IPS-11a (cell line): ENCODE results near the gene TRIL.
A peak's percentile ranks its signal among the peaks of the same experiment; 100 is the strongest.

Experiments
- H3K4me3 ChIP-seq: one replicate; pipeline ENCODE4 v1.5.1; 2013; ENCODE audit warnings: low read depth, low read length, control low read depth

TRIL gene

GRCh38 chr7:28958235-28958979 lies at the start of gene TRIL:
Gene TRIL, minus strand, starts transcription at chr7:28958330. Its CDS starts 284 bp downstream, at chr7:28958046.
- peak within 1 kb of the TSS; percentile 45 for H3K4me3 ChIP-seq

DNA sequence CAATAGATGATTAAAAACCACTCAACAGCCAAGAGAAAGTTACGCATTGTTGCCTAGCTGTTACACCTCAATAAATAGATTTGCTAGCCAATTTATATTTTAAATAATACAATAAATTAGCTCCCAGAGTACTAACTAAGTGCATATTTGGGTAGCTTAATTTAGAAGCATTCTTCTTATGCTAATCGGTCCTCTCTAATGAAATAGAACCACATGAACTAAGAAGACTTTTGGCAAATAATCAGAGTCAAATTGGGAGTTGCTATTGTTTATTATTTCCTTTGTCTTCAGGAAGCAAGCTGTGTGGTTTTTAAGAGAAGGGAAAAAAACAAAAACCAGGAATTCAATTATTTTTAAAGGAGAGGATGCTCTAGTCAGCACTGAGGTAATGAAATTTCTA lies 49.0 kb upstream of the TRIL start:
- no peak overlapping the region for H3K4me3 ChIP-seq

GRCh38 chr7:29005829-29006228 lies 47.7 kb upstream of the TRIL start:
- no peak overlapping the region for H3K4me3 ChIP-seq

DNA sequence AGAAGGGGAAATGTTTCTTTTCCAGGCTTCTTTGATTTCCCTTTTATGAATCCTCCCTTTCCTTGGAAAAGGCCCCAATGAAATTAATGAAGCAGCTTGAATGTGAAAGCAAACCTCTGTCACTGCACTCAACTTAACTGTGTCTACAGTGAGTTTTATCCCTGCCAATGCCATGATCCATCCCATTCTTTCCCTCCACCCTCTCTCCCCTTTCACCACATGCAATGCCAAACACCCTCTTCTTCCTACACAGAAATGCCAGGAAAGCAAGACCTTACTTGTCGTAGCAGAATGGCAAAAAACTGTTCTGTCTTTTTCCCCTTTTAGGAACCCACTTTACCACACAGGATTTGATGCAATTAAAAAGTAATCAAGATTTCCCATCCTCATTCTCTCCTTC lies 47.3 kb upstream of the TRIL start:
- no peak overlapping the region for H3K4me3 ChIP-seq

- no peak overlapping the region for H3K4me3 ChIP-seq
Measured at GRCh38 chr7:29003703-29004102, 45.6 kb upstream of the TRIL start.

GRCh38 chr7:29000717-29001076 lies 42.6 kb upstream of the TRIL start:
- no peak overlapping the region for H3K4me3 ChIP-seq

DNA sequence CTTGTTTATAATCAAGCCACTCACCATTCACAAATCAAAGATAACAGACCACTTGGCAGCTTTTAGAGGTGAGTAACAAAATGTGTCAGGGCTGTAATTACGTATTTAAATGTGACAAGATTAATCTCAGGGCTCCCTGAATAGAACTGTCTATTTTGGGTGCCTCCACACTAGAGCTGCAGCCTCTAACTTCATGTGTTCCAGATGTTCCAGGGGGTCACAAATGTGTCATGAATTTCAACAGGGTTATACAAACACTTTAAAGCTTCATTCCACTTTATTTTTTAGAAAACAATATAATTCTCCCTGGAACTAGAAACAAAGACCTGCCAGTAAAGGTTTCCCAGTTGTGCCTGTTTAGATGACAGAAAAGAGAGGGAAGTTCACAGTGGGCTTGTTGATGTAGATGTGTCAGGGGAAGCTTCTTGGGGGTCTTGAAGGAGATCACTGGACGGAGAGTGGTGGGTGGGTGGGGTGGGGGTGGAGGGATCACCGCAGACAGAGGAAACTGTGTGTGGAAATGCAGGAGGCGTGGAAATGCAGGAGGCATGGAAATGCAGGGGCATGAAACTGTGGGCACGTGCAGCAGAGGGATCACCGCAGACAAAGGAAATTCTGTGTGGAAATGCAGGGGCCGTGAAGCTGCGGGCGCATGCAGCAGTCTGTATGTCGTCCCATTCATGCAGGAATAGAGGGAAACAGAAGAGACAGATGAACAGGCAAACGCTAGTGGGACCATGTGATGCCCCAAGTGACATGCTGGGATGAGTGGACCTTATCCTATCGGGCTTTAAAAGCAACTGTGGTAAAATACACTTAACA lies 42.0 kb upstream of the TRIL start:
- no peak overlapping the region for H3K4me3 ChIP-seq

- H3K4me3 ChIP-seq = no peak overlapping the region
Measured at GRCh38 chr7:28999427-28999826, 41.3 kb upstream of the TRIL start.

- no peak overlapping the region for H3K4me3 ChIP-seq
Measured at GRCh38 chr7:28998105-28998504, 40.0 kb upstream of the TRIL start.

DNA sequence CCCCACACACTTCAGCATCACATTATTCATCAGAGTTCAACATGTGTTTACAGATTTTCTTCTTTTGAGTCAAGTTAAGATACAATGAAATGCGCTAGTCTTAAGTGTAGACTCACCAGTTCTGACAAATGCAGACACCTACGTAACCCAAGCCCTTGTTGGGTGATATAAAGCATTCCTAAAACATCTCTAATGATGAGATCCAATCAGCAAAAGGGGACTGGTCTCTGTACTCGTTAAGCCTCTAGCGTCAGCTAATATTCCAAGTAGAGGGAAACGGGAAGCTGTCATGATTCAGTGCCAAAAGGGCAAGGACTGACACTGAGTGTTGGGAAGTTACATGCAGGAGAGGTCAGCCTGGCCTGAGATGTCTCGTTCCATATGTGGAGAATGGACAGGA lies 38.7 kb upstream of the TRIL start:
- H3K4me3 ChIP-seq = no peak overlapping the region

DNA sequence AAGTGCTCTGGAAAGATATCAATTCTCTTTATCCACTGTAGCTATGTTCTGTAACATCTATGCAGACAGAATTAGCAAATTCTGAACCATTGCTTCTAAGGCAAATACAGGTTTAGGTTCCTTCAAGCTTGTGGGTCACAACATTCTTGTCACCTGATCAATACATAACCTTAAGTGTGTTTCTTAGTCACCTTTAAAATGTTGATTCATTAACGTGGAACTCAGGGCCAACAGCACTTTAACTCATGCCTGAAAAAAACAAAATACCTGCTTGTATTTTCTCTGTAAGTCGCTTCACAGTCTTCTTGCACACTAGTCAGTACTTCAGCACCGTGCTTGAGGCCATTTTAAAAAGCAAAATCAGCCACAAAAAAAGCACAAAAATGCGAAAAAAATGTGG lies 35.2 kb upstream of the TRIL start:
- H3K4me3 ChIP-seq = no peak overlapping the region

GRCh38 chr7:28992798-28993197 lies 34.7 kb upstream of the TRIL start:
- no peak overlapping the region for H3K4me3 ChIP-seq

GRCh38 chr7:28990200-28990960 lies 32.2 kb upstream of the TRIL start:
- no peak overlapping the region for H3K4me3 ChIP-seq

GRCh38 chr7:28989211-28989980 lies 31.3 kb upstream of the TRIL start:
- H3K4me3 ChIP-seq = no peak overlapping the region

- H3K4me3 ChIP-seq = no peak overlapping the region
Measured at GRCh38 chr7:28988810-28989209, 30.7 kb upstream of the TRIL start.

GRCh38 chr7:28988091-28988490 lies 30.0 kb upstream of the TRIL start:
- no peak overlapping the region for H3K4me3 ChIP-seq

- H3K4me3 ChIP-seq = no peak overlapping the region
Measured at GRCh38 chr7:28986765-28987110, 28.6 kb upstream of the TRIL start.

GRCh38 chr7:28986028-28986764 lies 28.1 kb upstream of the TRIL start:
- H3K4me3 ChIP-seq = no peak overlapping the region

DNA sequence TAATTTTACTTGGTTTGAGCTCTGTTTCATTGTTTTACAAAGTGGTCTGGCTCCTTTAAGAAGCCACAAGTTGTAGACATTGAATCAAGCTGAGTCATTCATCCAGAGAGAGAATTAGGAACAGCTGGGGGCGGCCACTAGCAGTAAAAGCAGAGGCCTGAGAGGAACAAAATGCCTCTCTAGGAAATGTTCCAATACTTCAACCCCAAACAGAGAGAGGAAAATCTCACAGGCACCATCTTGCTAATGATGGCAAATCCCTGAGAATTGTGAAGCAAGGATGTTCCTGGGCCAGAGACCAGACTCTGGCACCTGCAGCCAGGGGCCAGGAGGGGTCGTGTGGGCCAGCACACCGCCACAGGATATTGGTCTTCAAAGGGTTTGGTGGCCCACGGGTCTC lies 26.5 kb upstream of the TRIL start:
- no peak overlapping the region for H3K4me3 ChIP-seq

DNA sequence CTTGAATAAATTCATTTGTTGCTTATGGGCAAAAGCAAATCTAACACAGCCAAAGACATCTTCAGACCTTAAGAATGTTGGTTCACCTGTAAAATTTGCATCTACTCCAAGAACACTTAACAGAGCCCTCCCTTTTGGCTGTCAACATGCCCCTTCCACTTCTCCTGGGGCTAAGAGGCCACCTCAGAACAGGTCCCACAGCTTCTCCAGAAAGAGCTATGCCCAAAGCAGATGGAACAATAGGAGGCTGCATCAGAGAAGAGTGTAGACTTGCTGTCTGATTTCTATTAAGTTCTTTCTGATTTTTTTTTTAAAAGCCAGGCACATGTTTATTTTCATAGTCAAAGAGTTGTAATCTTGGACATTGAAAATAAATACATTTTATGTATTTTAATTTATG lies 26.1 kb upstream of the TRIL start:
- no peak overlapping the region for H3K4me3 ChIP-seq
